ENCODE measurements around the gene HBP1.
"Not testable (repeated sequence)": the region's sequence is repeated elsewhere in the genome, so short reads cannot be mapped to it uniquely, and the experiment has no call there.

Gene HBP1

GRCh38 chr7:107232568-107233090 lies 63.8 kb downstream of the HBP1 start:
- DNase-seq: no peak

GRCh38 chr7:107233174-107233573 lies 64.4 kb downstream of the HBP1 start:
- DNase-seq: no peak

- DNase-seq: no peak
Measured at GRCh38 chr7:107233981-107234380, 65.2 kb downstream of the HBP1 start.

GRCh38 chr7:107234436-107234835 lies 65.6 kb downstream of the HBP1 start:
- DNase-seq: no peak

GRCh38 chr7:107236862-107237261 lies 68.1 kb downstream of the HBP1 start:
- no peak for DNase-seq

GRCh38 chr7:107237451-107237850 lies 68.6 kb downstream of the HBP1 start:
- no peak for DNase-seq

- no peak for DNase-seq
Measured at GRCh38 chr7:107242267-107242666, 73.5 kb downstream of the HBP1 start.

- no peak for DNase-seq
Measured at GRCh38 chr7:107244613-107245012, 75.8 kb downstream of the HBP1 start.

- DNase-seq: not testable (repeated sequence)
Measured at GRCh38 chr7:107246836-107247235, 78.0 kb downstream of the HBP1 start.

- DNase-seq: no peak
Measured at GRCh38 chr7:107248551-107249316, 79.9 kb downstream of the HBP1 start.

GRCh38 chr7:107251963-107252362 lies 83.2 kb downstream of the HBP1 start:
- DNase-seq: no peak
